Ovary (tissue), 3 donors: ENCODE results near the gene SLC22A25.

ENCODE experiments used
- EP300 ChIP-seq: sonication (generic); formaldehyde crosslinking; IDR thresholded peaks from one replicate; pipeline ENCODE4 v1.6.1; 2017; ENCODE audit warnings: antibody characterized with exemption
- POLR2A ChIP-seq: fragments of 450-650 bp; IDR thresholded peaks from one replicate; pipeline ENCODE4 v1.6.1; 2017; ENCODE audit warnings: antibody characterized with exemption, mild to moderate bottlenecking, moderate library complexity
- TF ChIP-seq, protein P1 (sequence below), 3 donors: fragments of 450-650 bp in 2 of 3; fragments of 200-600 bp in 1 of 3; IDR thresholded peaks; one replicate each; pipeline versions ENCODE4 v1.5.1 to v1.8.0; 2016 to 2022; ENCODE audit warnings: antibody characterized with exemption in 3 of 3, mild to moderate bottlenecking in 1 of 3
- donor health status: DM: no; HTN: no; CAD: no.

GRCh38 chr11:63244862-63245261 is 1.5 kb upstream of the SLC22A25 start:
- TF ChIP-seq POLR2A (no peak), EP300 (no peak)
- TF ChIP-seq, protein P1, sequence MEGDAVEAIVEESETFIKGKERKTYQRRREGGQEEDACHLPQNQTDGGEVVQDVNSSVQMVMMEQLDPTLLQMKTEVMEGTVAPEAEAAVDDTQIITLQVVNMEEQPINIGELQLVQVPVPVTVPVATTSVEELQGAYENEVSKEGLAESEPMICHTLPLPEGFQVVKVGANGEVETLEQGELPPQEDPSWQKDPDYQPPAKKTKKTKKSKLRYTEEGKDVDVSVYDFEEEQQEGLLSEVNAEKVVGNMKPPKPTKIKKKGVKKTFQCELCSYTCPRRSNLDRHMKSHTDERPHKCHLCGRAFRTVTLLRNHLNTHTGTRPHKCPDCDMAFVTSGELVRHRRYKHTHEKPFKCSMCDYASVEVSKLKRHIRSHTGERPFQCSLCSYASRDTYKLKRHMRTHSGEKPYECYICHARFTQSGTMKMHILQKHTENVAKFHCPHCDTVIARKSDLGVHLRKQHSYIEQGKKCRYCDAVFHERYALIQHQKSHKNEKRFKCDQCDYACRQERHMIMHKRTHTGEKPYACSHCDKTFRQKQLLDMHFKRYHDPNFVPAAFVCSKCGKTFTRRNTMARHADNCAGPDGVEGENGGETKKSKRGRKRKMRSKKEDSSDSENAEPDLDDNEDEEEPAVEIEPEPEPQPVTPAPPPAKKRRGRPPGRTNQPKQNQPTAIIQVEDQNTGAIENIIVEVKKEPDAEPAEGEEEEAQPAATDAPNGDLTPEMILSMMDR (IDR thresholded peaks at IDR 0.05): no peak
